Type B pancreatic cell (in vitro differentiated cells): ENCODE data around the gene DNAJC24. TPM values are rescaled to one million over a fixed set of nuclear protein-coding genes. Genes with fewer than 3 reads are reported as not detected.
A peak's percentile ranks its signal among the peaks of the same experiment; 100 is the strongest.
"Not testable (repeated sequence)": the region's sequence is repeated elsewhere in the genome, so short reads cannot be mapped to it uniquely, and the experiment has no call there.

ENCODE experiments used
- DNase-seq: peaks from one replicate; pipeline ENCODE4 v3.0.0; 2021; ENCODE audit warnings: mixed read lengths; ENCODE audit not compliant: unreplicated experiment; ENCODE audit errors: extremely low spot score
- H3K27ac Mint-ChIP-seq: 2 replicates; pipeline ENCODE4 v1.8.0; 2021; ENCODE audit warnings: mild to moderate bottlenecking, mixed read lengths
- H3K27me3 Mint-ChIP-seq: 2 replicates; pipeline ENCODE4 v1.8.0; 2021; ENCODE audit warnings: mixed read lengths
- H3K36me3 Mint-ChIP-seq: 2 replicates; pipeline ENCODE4 v1.8.0; 2021; ENCODE audit warnings: mixed read lengths
- H3K4me1 Mint-ChIP-seq: one replicate; pipeline ENCODE4 v1.8.0; 2021; ENCODE audit warnings: mixed read lengths; ENCODE audit not compliant: unreplicated experiment
- H3K4me3 Mint-ChIP-seq: 2 replicates; pipeline ENCODE4 v1.8.0; 2021; ENCODE audit warnings: mild to moderate bottlenecking, mixed read lengths
- H3K9me3 Mint-ChIP-seq: 2 replicates; pipeline ENCODE4 v1.8.0; 2021; ENCODE audit warnings: mixed read lengths
- CTCF ChIP-seq: fragments of 200-600 bp; sonication (generic); conservative IDR thresholded peaks from 2 replicates; pipeline ENCODE4 v1.5.0; 2021; ENCODE audit warnings: antibody characterized with exemption, mild to moderate bottlenecking
- long read RNA-seq: library from polyadenylated mRNA; unstranded; transcript quantifications from one replicate; pipeline ENCODE4 v2.0.0, GENCODE V29; 2020
- total RNA-seq: library from RNA; stranded (reverse); gene quantifications from 2 replicates; pipeline ENCODE4 v1.2.1, GENCODE V29; 2021; ENCODE audit warnings: low replicate concordance

DNAJC24 gene, protein sequence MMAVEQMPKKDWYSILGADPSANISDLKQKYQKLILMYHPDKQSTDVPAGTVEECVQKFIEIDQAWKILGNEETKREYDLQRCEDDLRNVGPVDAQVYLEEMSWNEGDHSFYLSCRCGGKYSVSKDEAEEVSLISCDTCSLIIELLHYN
- total RNA-seq, result 15.4 and 21.3 TPM in 2 replicates
- long read RNA-seq, partial matches to known transcripts, result 7 of 15 reads
- long read RNA-seq, other reads (novel, unspliced or antisense), result 6 of 15 reads

DNA sequence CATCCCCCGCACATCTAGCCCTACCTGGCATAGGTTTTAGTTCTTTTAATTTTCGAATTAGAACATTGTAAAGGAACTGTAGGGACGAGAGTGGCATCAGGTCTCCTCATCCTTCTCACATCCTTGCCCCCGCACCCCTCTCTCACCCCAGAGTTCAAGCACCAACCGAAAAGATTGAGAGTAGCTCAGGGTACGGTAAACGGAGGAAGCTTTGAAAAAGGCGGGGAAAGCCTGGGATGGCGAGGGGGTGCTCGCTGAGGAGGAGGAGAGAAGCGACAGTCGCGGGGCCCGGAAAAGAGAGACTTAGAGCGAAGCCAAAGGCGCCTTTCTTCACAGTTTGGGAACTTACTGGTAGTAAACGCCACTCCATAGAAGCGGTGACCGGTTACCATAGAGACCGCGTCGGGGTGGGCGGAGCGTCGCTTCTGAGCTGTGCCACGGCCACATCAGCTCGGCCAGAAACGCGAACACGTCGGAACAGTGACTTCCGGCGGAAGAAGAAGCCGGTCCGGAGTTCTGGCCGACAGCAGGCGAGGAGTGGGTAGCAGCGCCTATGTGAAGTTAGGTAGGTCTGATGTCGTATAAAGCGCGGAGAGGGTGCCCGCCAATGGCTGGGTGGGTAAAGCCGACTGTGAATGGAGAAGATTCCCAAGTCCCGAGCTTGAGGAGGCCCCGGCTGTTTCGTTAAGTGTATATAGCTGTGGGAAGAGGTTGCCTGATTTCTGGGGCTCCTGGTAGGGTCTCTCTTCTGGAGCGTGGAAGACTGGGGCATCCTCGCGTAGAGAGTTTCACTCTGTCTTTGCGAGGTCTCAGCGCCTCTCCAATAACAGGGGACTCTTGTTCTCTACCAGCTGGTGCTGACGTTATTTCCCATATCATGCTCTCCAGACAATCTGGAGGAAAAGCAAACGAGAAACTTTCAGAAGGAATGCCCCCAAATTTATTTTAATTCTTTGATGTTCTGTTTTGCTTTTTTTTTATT is at the start of gene DNAJC24, which contains the start of gene DCDC1:
Gene DNAJC24, plus strand, starts transcription at position 513 of the 982 bp plus-strand sequence. CDS start 889 bp downstream, outside the sequence.
Gene DCDC1, minus strand, starts transcription at position 392 of the 982 bp plus-strand sequence. CDS start 41,459 bp downstream, outside the sequence.
- peaks cover 9% of the 10 kb centered on the region for H3K27me3 Mint-ChIP-seq
- H3K4me3 Mint-ChIP-seq, result peak within 1 kb of the TSS; percentile 98
- H3K36me3 Mint-ChIP-seq, result no peaks in the 10 kb centered on the region
- no peak for TF ChIP-seq CTCF
- DNase-seq, result peak; percentile 90
- H3K4me1 Mint-ChIP-seq, result no peaks in the 10 kb centered on the region
- H3K27ac Mint-ChIP-seq, result peak within 1 kb of the TSS; percentile 94
- no peaks in the 10 kb centered on the region for H3K9me3 Mint-ChIP-seq

- H3K27ac Mint-ChIP-seq, H3K9me3 Mint-ChIP-seq, H3K4me3 Mint-ChIP-seq, H3K36me3 Mint-ChIP-seq, H3K27me3 Mint-ChIP-seq, DNase-seq, H3K4me1 Mint-ChIP-seq: not testable (repeated sequence)
Measured at GRCh38 chr11:31321494-31321893, 48.2 kb upstream of the DNAJC24 start.

GRCh38 chr11:31323145-31323544 is 46.5 kb upstream of the DNAJC24 start:
- no peaks in the 10 kb centered on the region for H3K36me3 Mint-ChIP-seq
- no peak overlapping the region for H3K4me3 Mint-ChIP-seq
- H3K27ac Mint-ChIP-seq, result no peak overlapping the region
- H3K9me3 Mint-ChIP-seq, result no peaks in the 10 kb centered on the region
- no peaks in the 10 kb centered on the region for H3K27me3 Mint-ChIP-seq
- H3K4me1 Mint-ChIP-seq, result no peaks in the 10 kb centered on the region
- DNase-seq, result no peak
- TF ChIP-seq CTCF, result no peak

- Mint-ChIP-seq H3K4me1 (no peaks in the 10 kb centered on the region), H3K36me3 (no peaks in the 10 kb centered on the region), H3K27me3 (no peaks in the 10 kb centered on the region), H3K4me3 (no peak overlapping the region), H3K9me3 (no peaks in the 10 kb centered on the region), H3K27ac (no peak overlapping the region)
- no peak for TF ChIP-seq CTCF
- DNase-seq, result no peak
Measured at GRCh38 chr11:31325160-31325559, 44.5 kb upstream of the DNAJC24 start.

DNA sequence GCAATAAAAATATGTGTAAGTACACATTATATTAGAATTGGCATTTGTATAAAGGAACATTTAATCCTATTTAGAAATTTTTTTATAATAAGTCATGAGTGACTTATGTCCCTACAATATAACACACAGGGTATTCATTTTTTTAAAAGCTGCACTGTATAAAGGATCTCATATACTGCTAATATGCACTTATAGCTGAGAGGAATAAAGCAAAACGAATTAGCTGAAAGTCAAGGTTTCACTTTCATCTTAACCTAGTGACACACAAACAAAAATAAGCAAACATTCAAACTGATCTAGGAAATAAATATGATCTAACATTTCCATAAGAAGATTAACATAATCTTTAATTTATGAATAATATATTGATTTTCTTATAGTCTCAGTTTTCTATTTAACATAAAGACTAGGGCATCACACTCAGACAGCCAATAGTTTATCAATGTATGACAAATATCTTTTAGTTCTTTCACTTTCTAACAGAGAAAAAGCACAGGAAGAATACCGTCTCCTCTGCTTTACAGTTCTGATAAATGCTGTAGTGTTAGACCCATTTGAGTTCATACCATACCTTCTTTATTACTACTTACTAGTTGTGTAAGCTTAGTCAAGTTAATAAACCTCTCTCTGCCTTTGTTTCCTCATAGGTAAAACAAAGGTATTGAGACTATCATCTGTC is 43.1 kb upstream of the DNAJC24 start:
- H3K36me3 Mint-ChIP-seq, result no peaks in the 10 kb centered on the region

More for the DNA sequence above, 43.1 kb upstream of the DNAJC24 start:
- Mint-ChIP-seq H3K9me3 (no peaks in the 10 kb centered on the region), H3K27ac (no peak overlapping the region), H3K4me3 (no peak overlapping the region), H3K4me1 (no peaks in the 10 kb centered on the region), H3K27me3 (no peaks in the 10 kb centered on the region)
- no peak for DNase-seq
- no peak for TF ChIP-seq CTCF
